ENCODE measurements around the gene MRPL1.

DNA sequence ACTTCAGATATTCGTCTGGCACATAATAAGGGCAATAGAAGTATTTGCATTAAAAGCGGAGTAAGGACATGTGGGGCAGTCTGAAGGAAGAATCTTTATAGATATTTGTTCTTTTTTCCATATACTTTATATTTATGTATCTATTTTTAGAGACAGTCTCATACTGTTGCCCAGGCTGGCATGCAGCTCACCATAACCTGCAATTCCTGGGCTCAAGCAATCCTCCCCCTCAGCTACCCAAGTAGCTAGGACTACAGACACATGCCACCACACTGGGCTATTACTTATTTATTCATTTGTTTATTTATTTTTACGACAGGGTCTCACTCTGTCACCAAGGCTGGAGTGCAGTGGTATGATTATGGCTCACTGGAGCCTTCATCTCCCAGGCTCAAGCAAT is 16.7 kb upstream of the MRPL1 start:
- TF ChIP-seq CTCF (IDR thresholded peaks at IDR 0.05; ENCODE audit: low read depth, low read length) (no peak), MYC (IDR thresholded peaks at IDR 0.05; ENCODE audit: low read depth, low read length) (no peak)

Measured in NB4 (cell line).